Trophoblast cell (in vitro differentiated cells and primary cell): Measurements from ENCODE around the gene FAM81B.

Experiments
- DNase-seq, 2 donors: peaks; one replicate each; pipeline ENCODE4 v3.0.0-alpha.2; 2016
- H2AFZ ChIP-seq: 2 replicates; pipeline ENCODE4 v1.6.1; 2013; ENCODE audit warnings: low read length, moderate library complexity, mild to moderate bottlenecking; ENCODE audit not compliant: insufficient read depth, poor library complexity
- H2AK5ac ChIP-seq: 2 replicates; pipeline ENCODE4 v1.6.1; 2013; ENCODE audit warnings: mild to moderate bottlenecking, low read length
- H2BK120ac ChIP-seq: 2 replicates; pipeline ENCODE4 v1.6.1; 2013; ENCODE audit warnings: low read length, mild to moderate bottlenecking, moderate library complexity; ENCODE audit not compliant: insufficient read depth, poor library complexity
- H2BK12ac ChIP-seq: 2 replicates; pipeline ENCODE4 v1.6.1; 2013; ENCODE audit warnings: mild to moderate bottlenecking, low read length, moderate library complexity
- H2BK5ac ChIP-seq: 2 replicates; pipeline ENCODE4 v1.6.1; 2013; ENCODE audit warnings: low read length, low read depth, moderate library complexity, mild to moderate bottlenecking; ENCODE audit not compliant: poor library complexity
- H3K14ac ChIP-seq: 2 replicates; pipeline ENCODE4 v1.6.1; 2013; ENCODE audit warnings: mild to moderate bottlenecking, low read length
- H3K18ac ChIP-seq: 2 replicates; pipeline ENCODE4 v1.6.1; 2013; ENCODE audit warnings: mild to moderate bottlenecking, low read length
- H3K23ac ChIP-seq: 2 replicates; pipeline ENCODE4 v1.6.1; 2013; ENCODE audit warnings: low read length
- H3K27ac ChIP-seq: 2 replicates; pipeline ENCODE4 v1.5.1; 2013; ENCODE audit warnings: low read depth, mild to moderate bottlenecking, inconsistent platforms, low read length, moderate library complexity
- H3K27me3 ChIP-seq: 2 replicates; pipeline ENCODE4 v1.6.1; 2013; ENCODE audit warnings: inconsistent platforms, mild to moderate bottlenecking, low read length, moderate library complexity; ENCODE audit not compliant: insufficient read depth
- H3K36me3 ChIP-seq, 2 experiments: 1 replicate in 1 of 2; 2 replicates in 1 of 2; pipeline ENCODE4 v1.6.1; 2013; ENCODE audit warnings: low read length in 2 of 2, mild to moderate bottlenecking in 2 of 2, moderate library complexity in 1 of 2; ENCODE audit not compliant: insufficient read depth in 2 of 2, control insufficient read depth in 1 of 2
- H3K4ac ChIP-seq: 2 replicates; pipeline ENCODE4 v1.6.1; 2013; ENCODE audit warnings: low read depth, mild to moderate bottlenecking, low read length, moderate library complexity
- H3K4me1 ChIP-seq, 2 experiments: 1 replicate in 1 of 2; 2 replicates in 1 of 2; pipeline ENCODE4 v1.6.1; 2013; ENCODE audit warnings: low read length in 2 of 2, mild to moderate bottlenecking in 2 of 2, moderate library complexity in 1 of 2; ENCODE audit not compliant: insufficient read depth in 2 of 2, control insufficient read depth in 1 of 2
- H3K4me2 ChIP-seq: 2 replicates; pipeline ENCODE4 v1.6.1; 2013; ENCODE audit warnings: inconsistent platforms, mild to moderate bottlenecking, low read length, moderate library complexity
- H3K4me3 ChIP-seq: 2 replicates; pipeline ENCODE4 v1.5.1; 2013; ENCODE audit warnings: mild to moderate bottlenecking, low read depth, low read length, inconsistent platforms
- H3K79me1 ChIP-seq: one replicate; pipeline ENCODE4 v1.6.1; 2013; ENCODE audit warnings: low read length
- H3K79me2 ChIP-seq: 2 replicates; pipeline ENCODE4 v1.6.1; 2013; ENCODE audit warnings: low read length, mild to moderate bottlenecking; ENCODE audit not compliant: control insufficient read depth, insufficient read depth, poor library complexity
- H3K9ac ChIP-seq: 2 replicates; pipeline ENCODE4 v1.6.1; 2013; ENCODE audit warnings: mild to moderate bottlenecking, low read length
- H3K9me3 ChIP-seq: 2 replicates; pipeline ENCODE4 v1.6.1; 2013; ENCODE audit warnings: low read depth, mild to moderate bottlenecking, control low read depth, inconsistent platforms, low read length; ENCODE audit not compliant: insufficient read depth
- H4K12ac ChIP-seq: 2 replicates; pipeline ENCODE4 v1.6.1; 2013; ENCODE audit warnings: low read depth, mild to moderate bottlenecking, low read length, moderate library complexity
- H4K8ac ChIP-seq: 2 replicates; pipeline ENCODE4 v1.6.1; 2013; ENCODE audit warnings: low read depth, mild to moderate bottlenecking, low read length, moderate library complexity
- H4K91ac ChIP-seq: one replicate; pipeline ENCODE4 v1.6.1; 2013; ENCODE audit warnings: low read depth, mild to moderate bottlenecking, low read length, moderate library complexity
- WGBS: extraction: QIAGEN DNeasy Blood & Tissue Kit; methylation state at CpG from one replicate; pipeline ENCODE4 v1.1.7; 2013; ENCODE audit warnings: missing lambda C conversion rate; ENCODE audit not compliant: insufficient read length, insufficient coverage; ENCODE audit errors: extremely low coverage; 5-methylcytosine and 5-hydroxymethylcytosine counted together

The FAM81B gene

DNA sequence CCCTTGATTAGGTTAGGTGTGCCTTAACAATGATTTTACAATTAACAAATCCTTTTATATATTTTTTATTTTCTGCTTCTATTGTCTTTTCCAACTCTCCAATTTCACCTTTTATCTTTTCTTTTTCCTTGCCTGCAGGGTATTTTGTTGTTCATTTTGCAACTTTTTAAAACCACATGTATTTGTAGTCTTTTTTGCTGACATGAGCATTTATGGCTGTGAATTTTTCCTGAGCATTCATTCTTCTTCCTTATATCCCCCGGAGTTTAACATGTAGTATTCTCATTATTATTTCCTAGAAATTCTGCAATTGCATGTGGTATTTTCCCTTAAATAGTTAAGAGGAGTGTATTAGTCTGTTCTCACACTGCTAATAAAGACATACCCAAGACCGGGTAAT lies 41.6 kb downstream of the FAM81B start:
- Histone ChIP-seq H2BK12ac (no peak overlapping the region), H4K8ac (no peak overlapping the region), H2BK120ac (no peak overlapping the region), H3K4me3 (no peak overlapping the region), H4K12ac (no peak overlapping the region), H3K9ac (no peak overlapping the region), H3K4me1 (no peaks in the 10 kb centered on the region), H2AK5ac (no peak overlapping the region), H3K9me3 (no peaks in the 10 kb centered on the region), H3K79me1 (no peaks in the 10 kb centered on the region), H3K4me2 (no peak overlapping the region), H3K23ac (no peak overlapping the region), H3K36me3 (no peaks in the 10 kb centered on the region), H2AFZ (no peak overlapping the region), H4K91ac (no peak overlapping the region), H3K27ac (no peak overlapping the region), H3K14ac (no peak overlapping the region), H2BK5ac (no peak overlapping the region), H3K4ac (no peak overlapping the region), H3K18ac (no peak overlapping the region), H3K27me3 (no peaks in the 10 kb centered on the region), H3K79me2 (no peaks in the 10 kb centered on the region)
- DNase-seq, result no peak
- no CpG with 5 or more reads among the region's 2 CpGs for WGBS

DNA sequence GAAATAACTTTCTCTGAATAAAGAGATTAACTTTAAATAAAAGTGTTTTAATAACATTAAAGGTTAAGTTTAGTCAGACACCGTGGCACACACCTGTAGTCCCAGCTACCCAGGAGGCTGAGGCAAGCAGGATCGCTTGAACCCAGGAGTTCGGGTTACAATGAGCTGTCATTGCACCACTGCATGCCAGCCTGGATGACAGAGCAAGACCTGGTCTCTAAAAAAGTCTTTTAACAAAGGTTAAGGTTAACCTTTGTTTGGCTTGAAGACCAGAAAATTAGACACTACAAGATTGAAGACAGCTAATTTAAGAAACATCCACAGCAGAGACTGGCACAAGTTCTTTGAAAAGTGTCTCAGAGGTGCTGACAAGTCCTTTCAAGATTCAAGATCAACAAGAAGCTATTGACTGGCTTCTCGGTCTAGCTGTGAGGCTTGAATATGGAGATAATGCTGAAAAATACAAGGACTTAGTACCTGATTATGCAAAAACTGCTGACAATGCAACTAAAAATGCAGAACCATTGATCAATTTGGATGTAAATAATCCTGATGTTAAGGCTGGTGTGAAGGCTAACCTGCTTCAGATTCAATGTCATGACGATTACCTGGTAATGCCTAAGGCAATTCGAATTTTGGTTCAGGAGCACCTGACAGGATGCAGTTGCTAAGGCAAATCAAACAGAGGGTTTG lies 48.8 kb downstream of the FAM81B start:
- no peak overlapping the region for H3K9ac ChIP-seq
- no peak overlapping the region for H2BK5ac ChIP-seq
- H3K36me3 ChIP-seq, result no peaks in the 10 kb centered on the region
- H2AK5ac ChIP-seq, result no peak overlapping the region
- H3K4me2 ChIP-seq, result no peak overlapping the region
- H2BK120ac ChIP-seq, result no peak overlapping the region
- no peak overlapping the region for H4K8ac ChIP-seq
- no peak overlapping the region for H3K23ac ChIP-seq
- no peaks in the 10 kb centered on the region for H3K4me1 ChIP-seq
- H4K91ac ChIP-seq, result no peak overlapping the region
- no peaks in the 10 kb centered on the region for H3K79me1 ChIP-seq
- H4K12ac ChIP-seq, result no peak overlapping the region
- no peak overlapping the region for H3K4ac ChIP-seq
- WGBS, result no CpG with 5 or more reads among the region's 6 CpGs
- H3K79me2 ChIP-seq, result no peaks in the 10 kb centered on the region
- no peak overlapping the region for H2BK12ac ChIP-seq
- DNase-seq, result no peak
- H3K9me3 ChIP-seq, result no peaks in the 10 kb centered on the region
- H2AFZ ChIP-seq, result no peak overlapping the region
- no peak overlapping the region for H3K14ac ChIP-seq
- H3K27me3 ChIP-seq, result no peaks in the 10 kb centered on the region
- no peak overlapping the region for H3K18ac ChIP-seq
- no peak overlapping the region for H3K4me3 ChIP-seq
- no peak overlapping the region for H3K27ac ChIP-seq

DNA sequence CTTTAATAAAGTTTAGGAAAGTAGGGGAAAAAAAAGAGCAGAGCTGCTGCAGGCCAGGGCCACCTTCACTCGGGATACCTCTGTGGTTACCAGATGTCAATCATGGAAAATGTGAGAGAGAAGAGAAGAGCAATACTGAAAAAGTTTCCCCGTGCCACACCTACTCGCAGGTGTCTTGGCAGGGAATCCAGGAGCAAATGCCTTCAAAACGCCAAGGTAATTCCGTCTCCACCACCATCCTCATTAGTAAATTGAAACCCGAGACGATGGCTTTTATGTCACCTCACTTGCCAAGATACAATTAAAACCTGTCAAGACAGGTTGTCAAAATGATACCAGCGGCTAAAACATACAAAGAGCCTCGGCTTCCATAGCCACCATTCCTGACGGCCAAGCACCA lies 49.7 kb downstream of the FAM81B start:
- Histone ChIP-seq H3K9ac (no peak overlapping the region), H3K4me3 (no peak overlapping the region), H2AK5ac (no peak overlapping the region), H4K12ac (no peak overlapping the region), H3K79me2 (no peaks in the 10 kb centered on the region), H2AFZ (no peak overlapping the region), H2BK5ac (no peak overlapping the region), H4K91ac (no peak overlapping the region), H3K23ac (no peak overlapping the region), H3K4me1 (peaks cover 3% of the 10 kb centered on the region in 2 experiments), H3K27me3 (no peaks in the 10 kb centered on the region), H3K14ac (no peak overlapping the region), H3K27ac (no peak overlapping the region), H3K36me3 (no peaks in the 10 kb centered on the region), H3K18ac (no peak overlapping the region), H2BK12ac (no peak overlapping the region), H2BK120ac (no peak overlapping the region), H3K79me1 (peaks cover 3% of the 10 kb centered on the region), H3K9me3 (no peaks in the 10 kb centered on the region), H4K8ac (no peak overlapping the region), H3K4ac (no peak overlapping the region), H3K4me2 (no peak overlapping the region)
- WGBS, result no CpG with 5 or more reads among the region's 10 CpGs
- DNase-seq, result no peak

DNA sequence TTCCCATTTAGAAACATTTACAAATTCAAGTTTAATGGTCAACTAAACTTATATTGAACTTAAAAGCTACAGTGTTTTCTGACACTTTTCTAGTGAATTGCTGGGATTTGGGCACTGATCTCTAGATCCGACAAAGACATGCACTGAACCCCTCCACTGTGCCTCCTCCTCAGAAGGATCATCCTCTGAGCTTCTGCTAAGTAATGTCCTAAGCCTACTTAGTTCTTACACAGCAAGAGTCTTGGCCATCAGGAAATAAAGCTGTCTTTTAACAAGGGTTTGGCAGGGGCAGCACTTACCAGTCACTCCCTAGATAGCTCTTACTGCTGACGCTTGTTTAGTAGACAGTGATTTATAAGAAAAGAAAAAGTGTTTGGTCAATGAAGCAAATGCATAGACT lies 50.5 kb downstream of the FAM81B start:
- Histone ChIP-seq H3K4ac (no peak overlapping the region), H3K79me2 (no peaks in the 10 kb centered on the region), H2AK5ac (no peak overlapping the region), H2AFZ (no peak overlapping the region), H3K18ac (no peak overlapping the region), H3K9me3 (no peaks in the 10 kb centered on the region), H3K4me1 (peaks cover 6% of the 10 kb centered on the region in 2 experiments), H2BK5ac (no peak overlapping the region), H2BK12ac (no peak overlapping the region), H3K4me3 (no peak overlapping the region), H3K9ac (no peak overlapping the region), H4K12ac (no peak overlapping the region), H4K8ac (no peak overlapping the region), H3K79me1 (peaks cover 5% of the 10 kb centered on the region), H3K23ac (no peak overlapping the region), H3K36me3 (no peaks in the 10 kb centered on the region), H3K27ac (no peak overlapping the region), H2BK120ac (no peak overlapping the region), H3K27me3 (no peaks in the 10 kb centered on the region), H3K14ac (no peak overlapping the region), H4K91ac (no peak overlapping the region), H3K4me2 (no peak overlapping the region)
- no peak for DNase-seq
- no CpG with 5 or more reads among the region's 2 CpGs for WGBS
